ENCODE measurements around the gene ENAH. TPM values are rescaled to one million over a fixed set of nuclear protein-coding genes. Genes with fewer than 3 reads are reported as not detected.

ENAH gene
- total RNA-seq, 4 donors from 2014 or later = 28.4 to 53.3 (median 32.6) TPM

DNA sequence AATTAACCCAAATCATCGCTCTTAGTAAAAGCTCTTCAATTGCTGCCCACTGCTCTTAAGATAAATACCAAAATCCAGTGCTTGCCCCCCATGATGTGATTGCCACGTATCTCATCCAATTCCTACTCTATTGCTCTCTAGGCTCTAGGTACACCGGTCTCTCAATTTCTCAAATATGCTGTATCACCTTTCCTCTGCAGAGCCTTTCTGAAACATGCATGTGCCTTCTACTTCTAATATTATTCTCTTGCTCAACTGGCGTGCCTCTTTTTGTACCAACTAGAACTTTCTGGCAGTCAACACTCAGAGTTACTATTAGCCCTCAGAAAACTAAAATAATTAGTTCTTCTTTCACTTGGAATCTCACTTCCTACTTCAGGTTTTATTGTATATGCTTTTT, 113.3 kb downstream of the ENAH start:
- TF ChIP-seq, protein P1, sequence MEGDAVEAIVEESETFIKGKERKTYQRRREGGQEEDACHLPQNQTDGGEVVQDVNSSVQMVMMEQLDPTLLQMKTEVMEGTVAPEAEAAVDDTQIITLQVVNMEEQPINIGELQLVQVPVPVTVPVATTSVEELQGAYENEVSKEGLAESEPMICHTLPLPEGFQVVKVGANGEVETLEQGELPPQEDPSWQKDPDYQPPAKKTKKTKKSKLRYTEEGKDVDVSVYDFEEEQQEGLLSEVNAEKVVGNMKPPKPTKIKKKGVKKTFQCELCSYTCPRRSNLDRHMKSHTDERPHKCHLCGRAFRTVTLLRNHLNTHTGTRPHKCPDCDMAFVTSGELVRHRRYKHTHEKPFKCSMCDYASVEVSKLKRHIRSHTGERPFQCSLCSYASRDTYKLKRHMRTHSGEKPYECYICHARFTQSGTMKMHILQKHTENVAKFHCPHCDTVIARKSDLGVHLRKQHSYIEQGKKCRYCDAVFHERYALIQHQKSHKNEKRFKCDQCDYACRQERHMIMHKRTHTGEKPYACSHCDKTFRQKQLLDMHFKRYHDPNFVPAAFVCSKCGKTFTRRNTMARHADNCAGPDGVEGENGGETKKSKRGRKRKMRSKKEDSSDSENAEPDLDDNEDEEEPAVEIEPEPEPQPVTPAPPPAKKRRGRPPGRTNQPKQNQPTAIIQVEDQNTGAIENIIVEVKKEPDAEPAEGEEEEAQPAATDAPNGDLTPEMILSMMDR (IDR thresholded peaks at IDR 0.05; ENCODE audit: low read depth) = no peak

DNA sequence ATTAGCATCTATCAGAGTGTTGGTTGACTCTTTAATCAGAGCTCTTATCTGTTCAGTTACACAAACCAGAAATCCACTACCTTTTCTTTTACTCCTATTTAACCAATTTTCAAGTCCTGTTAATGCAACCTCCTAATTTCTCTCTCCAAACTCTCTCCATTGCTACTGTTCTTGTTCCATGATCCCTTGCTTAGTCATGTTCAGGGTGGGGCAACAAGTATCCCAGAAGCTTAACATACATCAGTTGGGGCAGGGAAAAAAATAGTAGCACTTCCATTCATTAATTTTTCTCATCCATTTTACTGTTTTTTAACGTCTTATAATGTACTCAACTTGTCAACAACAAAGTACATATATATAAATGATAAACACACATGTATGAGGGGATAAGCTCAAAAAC, 113.9 kb downstream of the ENAH start:
- TF ChIP-seq, protein P1 (IDR thresholded peaks at IDR 0.05; ENCODE audit: low read depth) = no peak

DNA sequence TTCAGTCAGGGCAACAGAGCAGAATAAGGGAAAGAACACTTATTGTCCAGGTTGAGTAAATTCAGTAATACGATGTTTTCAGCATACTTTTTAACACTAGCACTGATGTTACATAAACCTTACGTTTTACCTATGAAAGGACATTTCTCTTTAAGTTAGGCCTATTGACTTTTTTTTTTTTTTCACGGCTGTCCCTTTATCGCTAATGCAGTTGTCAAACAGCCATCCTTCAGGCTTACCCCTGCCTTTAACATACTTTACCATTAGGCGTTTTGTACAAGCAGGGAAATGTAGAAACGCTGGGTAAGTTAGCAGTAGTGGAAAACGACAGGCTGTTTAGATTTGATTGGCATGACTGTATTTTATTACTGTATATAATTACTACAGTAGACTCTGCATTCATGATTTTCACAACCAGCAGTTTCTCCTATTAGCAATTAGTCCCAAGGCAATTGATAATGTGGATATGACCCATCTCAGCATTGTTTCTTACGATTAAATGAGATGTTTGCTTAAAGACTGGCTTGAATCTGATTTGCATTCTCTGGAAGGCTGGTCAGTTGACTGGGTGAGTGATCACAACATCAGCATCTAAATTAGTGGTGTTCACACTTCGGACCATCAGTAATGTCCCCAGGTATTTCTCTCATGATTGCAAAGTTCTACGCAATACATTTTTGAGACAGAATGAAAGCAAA, 115.2 kb downstream of the ENAH start:
- TF ChIP-seq, protein P1 (IDR thresholded peaks at IDR 0.05; ENCODE audit: low read depth) = no peak

DNA sequence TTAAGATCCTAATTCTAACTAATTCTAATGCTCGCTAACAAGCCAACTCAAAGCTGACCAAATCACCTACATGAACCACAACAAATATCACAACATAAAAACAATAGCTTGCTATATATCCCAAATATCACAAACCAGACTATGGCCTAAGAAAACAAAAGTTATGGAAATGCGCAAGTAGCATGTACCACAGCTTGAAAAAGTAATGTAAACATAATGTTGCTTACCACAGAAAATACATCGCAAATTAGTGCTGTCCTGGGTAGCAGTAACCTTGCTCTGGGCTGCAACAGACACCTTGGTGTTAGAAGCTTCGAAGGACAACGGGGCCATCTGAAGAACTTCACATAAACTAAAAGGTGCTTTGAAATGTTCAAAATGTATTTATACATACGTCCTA, 117.6 kb downstream of the ENAH start:
- TF ChIP-seq, protein P1 (IDR thresholded peaks at IDR 0.05; ENCODE audit: low read depth) = no peak

DNA sequence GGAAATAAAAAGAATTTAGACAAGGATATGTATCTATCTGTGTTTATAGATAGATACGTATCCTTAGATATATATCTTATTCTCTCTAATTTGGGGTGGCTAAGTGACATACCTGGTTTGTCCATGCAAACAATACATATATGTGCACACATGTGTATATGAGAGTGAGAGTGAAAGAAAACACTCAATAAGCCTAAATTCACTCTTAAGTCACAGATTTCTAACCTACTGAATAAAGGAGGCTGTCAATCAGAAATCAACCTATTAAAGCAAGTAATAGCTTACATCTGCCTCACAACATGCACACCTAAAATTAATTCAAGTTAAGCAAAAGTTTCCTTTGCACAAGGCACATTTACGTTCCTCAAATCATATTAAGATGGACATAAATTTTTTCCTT, 118.2 kb downstream of the ENAH start:
- TF ChIP-seq, protein P1 (IDR thresholded peaks at IDR 0.05; ENCODE audit: low read depth) = no peak

DNA sequence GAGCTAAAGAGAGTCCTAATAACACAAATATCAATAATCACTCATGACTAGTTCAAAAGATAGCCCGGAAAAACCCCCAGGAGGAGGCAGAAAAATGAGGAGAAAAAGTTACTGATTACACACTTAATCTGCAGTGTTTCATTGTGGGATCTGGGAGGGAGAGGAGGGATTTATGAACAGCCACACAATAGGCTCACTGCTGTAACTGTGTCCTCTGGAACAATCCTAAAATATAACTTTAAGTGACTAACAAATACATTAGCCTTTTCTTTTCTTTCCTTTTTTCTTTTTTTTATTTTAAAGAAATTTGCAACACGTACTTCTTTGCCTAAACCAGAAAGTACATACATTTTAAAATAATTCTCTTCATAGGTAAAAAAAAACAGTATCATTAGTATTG, 118.8 kb downstream of the ENAH start:
- TF ChIP-seq, protein P1 (IDR thresholded peaks at IDR 0.05; ENCODE audit: low read depth) = no peak

DNA sequence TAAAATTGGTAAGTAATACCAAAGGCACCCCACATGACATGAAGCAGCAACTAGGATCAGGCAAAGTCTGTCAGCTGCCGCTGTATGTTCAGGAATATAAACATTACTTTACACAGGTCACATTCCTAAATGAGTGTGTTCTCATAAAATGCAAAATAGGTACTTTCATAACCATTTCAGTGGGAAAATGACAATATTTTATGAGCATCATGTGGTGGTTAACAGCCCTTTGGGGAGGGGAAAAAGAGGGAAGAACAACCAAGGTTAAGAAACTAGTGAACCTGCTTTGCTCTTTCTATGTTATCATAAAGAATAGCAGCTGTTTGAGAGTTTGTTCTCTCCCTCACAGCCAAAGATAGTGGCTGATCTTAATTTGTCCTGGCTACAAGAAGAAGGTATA, 119.7 kb downstream of the ENAH start:
- TF ChIP-seq, protein P1 (IDR thresholded peaks at IDR 0.05; ENCODE audit: low read depth) = no peak

Measured in subcutaneous adipose tissue (tissue), 4 donors.